ENCODE measurements around the gene CDC42BPA. TPM values are rescaled to one million over a fixed set of nuclear protein-coding genes. Genes with fewer than 3 reads are reported as not detected.

CDC42BPA gene, protein sequence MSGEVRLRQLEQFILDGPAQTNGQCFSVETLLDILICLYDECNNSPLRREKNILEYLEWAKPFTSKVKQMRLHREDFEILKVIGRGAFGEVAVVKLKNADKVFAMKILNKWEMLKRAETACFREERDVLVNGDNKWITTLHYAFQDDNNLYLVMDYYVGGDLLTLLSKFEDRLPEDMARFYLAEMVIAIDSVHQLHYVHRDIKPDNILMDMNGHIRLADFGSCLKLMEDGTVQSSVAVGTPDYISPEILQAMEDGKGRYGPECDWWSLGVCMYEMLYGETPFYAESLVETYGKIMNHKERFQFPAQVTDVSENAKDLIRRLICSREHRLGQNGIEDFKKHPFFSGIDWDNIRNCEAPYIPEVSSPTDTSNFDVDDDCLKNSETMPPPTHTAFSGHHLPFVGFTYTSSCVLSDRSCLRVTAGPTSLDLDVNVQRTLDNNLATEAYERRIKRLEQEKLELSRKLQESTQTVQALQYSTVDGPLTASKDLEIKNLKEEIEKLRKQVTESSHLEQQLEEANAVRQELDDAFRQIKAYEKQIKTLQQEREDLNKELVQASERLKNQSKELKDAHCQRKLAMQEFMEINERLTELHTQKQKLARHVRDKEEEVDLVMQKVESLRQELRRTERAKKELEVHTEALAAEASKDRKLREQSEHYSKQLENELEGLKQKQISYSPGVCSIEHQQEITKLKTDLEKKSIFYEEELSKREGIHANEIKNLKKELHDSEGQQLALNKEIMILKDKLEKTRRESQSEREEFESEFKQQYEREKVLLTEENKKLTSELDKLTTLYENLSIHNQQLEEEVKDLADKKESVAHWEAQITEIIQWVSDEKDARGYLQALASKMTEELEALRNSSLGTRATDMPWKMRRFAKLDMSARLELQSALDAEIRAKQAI (N-terminal part only)
- 12.0 and 25.2 TPM in 2 replicates for total RNA-seq
- 25.1 and 32.8 TPM in 2 replicates for polyA plus RNA-seq

DNA sequence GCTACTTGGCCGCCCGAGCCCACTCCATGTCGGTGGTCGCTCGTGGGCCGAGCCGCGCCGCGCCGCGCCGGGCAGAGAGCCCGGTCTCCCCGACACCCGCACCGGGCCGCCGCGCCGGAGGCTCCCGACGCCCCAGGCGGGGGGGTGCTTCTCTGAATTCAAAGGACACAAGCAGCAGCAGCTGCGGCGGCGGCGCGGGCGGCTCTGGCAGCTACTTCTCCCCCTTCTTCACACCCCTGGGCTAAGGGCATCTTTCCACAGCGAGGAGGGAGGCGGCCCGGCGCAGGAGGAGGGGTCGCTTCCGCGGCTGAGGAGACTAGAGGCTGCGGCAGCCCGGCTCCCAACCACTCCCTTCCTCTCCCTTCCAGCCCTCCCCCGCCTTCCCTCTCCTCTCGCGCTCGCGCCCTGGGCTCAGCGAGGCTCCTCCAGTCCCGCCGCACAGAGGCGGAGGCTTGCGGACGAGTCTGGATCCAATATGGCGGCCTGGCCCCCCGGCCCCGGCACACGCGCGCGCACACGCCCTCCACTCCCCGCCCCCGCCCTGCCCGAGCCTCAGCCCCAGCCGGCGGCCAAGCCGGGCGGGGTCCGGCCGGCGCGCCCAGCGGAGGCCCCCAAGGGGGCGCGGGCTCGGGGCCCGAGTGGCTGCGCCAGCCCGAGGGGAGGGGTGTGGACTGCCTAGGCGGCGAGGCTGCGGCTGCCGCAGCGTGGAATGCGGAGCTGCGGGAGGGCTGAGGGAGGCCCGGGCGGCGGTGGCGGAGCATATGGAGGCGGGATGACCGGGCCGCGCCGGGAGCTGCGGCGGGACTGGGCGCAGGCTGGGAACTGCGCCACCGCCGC lies at the start of gene CDC42BPA:
Gene CDC42BPA (minus strand): TSS at position 477 of the 837 bp plus-strand sequence. CDS start 1,310 bp downstream, outside the sequence.
- Histone ChIP-seq H3K4me1 (ENCODE audit: low read depth) (peaks cover 12% of the 10 kb centered on the region), H3K27me3 (no peaks in the 10 kb centered on the region), H3K9me3 (ENCODE audit: low read depth) (no peaks in the 10 kb centered on the region), H3K4me3 (peak within 1 kb of the TSS; percentile 90), H3K27ac (peak within 1 kb of the TSS; percentile 85), H3K36me3 (no peaks in the 10 kb centered on the region)
- peak; percentile 92 to 97 for DNase-seq (ENCODE audit: low read depth in 1 of 2, low spot score in 1 of 2)
- TF ChIP-seq, protein P1, sequence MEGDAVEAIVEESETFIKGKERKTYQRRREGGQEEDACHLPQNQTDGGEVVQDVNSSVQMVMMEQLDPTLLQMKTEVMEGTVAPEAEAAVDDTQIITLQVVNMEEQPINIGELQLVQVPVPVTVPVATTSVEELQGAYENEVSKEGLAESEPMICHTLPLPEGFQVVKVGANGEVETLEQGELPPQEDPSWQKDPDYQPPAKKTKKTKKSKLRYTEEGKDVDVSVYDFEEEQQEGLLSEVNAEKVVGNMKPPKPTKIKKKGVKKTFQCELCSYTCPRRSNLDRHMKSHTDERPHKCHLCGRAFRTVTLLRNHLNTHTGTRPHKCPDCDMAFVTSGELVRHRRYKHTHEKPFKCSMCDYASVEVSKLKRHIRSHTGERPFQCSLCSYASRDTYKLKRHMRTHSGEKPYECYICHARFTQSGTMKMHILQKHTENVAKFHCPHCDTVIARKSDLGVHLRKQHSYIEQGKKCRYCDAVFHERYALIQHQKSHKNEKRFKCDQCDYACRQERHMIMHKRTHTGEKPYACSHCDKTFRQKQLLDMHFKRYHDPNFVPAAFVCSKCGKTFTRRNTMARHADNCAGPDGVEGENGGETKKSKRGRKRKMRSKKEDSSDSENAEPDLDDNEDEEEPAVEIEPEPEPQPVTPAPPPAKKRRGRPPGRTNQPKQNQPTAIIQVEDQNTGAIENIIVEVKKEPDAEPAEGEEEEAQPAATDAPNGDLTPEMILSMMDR (IDR thresholded peaks at IDR 0.05; ENCODE audit: low read depth, low read length), result no peak

DNA sequence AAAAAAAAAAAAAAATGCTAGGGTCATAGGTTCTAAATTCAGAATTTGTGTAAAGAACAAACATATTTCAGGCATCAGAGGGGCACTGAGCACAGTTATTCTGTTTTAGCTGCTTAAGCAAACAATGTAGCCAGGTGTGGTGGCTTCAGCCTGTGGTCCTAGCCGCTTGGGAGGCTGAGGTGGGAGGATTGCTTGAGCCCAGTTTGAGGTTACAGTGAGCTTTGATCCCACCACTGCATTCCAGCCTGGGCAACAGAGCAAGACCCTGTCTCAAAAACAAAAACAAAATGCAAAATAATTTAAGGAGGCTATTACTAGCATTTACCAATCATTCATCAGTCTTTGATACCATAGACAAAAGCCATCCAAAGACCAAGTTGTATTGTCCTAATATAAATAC lies 49.7 kb upstream of the CDC42BPA start:
- H3K36me3 ChIP-seq, result no peaks in the 10 kb centered on the region
- DNase-seq (ENCODE audit: low read depth in 1 of 2, low spot score in 1 of 2), result no peak
- no peaks in the 10 kb centered on the region for H3K9me3 ChIP-seq (ENCODE audit: low read depth)
- no peak overlapping the region for H3K27ac ChIP-seq
- no peaks in the 10 kb centered on the region for H3K4me1 ChIP-seq (ENCODE audit: low read depth)
- H3K4me3 ChIP-seq, result no peak overlapping the region
- H3K27me3 ChIP-seq, result no peaks in the 10 kb centered on the region
- TF ChIP-seq, protein P1 (IDR thresholded peaks at IDR 0.05; ENCODE audit: low read depth, low read length), result no peak

DNA sequence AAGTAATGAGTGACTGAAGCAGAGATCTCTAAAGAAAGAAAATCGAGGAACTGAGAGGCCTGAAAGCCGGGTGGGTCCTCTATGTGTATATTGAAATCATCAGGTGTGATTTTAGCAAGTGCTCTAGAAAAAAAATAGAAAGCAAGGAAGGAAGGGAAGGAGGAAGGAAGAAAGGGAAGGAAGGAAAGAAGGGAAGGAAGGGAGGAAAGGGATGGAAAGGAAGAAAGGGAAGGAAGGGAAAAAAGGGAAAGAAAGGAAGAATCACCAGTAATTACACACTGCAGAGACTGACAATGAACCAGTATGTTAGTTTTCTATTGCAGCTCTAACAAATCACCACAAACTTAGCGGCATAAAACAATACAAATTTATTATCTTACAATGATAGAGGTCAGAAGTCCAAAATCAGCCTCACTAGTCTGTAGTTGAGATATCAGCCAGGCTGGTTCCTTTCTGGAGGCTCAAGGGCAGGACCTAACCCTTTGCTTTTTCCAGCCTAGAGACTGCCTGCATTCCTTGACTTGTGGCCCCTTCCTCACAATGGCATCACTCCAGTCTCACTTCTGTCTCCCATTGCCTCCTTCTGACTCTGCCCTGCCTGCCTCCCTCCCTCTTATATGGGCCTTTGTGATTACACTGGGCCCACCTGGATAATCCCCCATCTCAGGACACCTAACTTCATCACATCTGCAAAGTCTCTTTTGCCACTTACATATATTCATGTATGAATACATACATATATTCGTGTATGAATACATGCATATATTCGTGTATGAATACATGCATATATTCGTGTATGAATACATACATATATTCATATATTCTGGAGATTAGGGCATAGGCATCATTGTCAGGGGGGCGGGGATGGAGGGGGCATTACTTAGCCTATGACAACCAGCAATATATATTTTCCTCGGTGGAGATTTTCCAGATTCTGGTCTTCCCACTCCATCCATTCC lies 47.5 kb upstream of the CDC42BPA start:
- H3K27me3 ChIP-seq, result no peaks in the 10 kb centered on the region
- H3K36me3 ChIP-seq, result no peaks in the 10 kb centered on the region
- H3K4me1 ChIP-seq (ENCODE audit: low read depth), result no peaks in the 10 kb centered on the region
- no peak for DNase-seq (ENCODE audit: low read depth in 1 of 2, low spot score in 1 of 2)
- no peaks in the 10 kb centered on the region for H3K9me3 ChIP-seq (ENCODE audit: low read depth)
- TF ChIP-seq, protein P1 (IDR thresholded peaks at IDR 0.05; ENCODE audit: low read depth, low read length), result no peak
- H3K27ac ChIP-seq, result no peak overlapping the region
- H3K4me3 ChIP-seq, result no peak overlapping the region

DNA sequence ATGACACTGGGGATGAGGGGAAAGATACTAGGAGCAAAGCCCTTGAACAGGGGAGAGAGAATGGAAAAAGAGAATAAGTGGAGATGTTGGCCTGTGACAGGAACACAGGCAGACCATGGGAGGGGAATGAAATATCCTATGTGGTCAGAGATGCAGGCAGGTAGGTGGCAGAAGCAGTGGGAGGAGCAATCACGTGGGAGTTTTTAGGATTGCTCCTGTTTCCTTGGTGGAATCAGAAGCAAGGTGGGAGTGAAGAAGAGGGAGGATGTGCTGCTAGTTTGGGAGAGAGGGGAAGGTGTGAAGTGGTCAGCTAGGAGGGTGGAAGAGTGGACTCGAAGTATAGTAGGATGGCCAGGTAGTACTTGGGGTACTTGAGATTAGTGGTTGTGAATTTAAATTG lies 46.4 kb upstream of the CDC42BPA start:
- no peaks in the 10 kb centered on the region for H3K9me3 ChIP-seq (ENCODE audit: low read depth)
- no peak for DNase-seq (ENCODE audit: low read depth in 1 of 2, low spot score in 1 of 2)
- TF ChIP-seq, protein P1 (IDR thresholded peaks at IDR 0.05; ENCODE audit: low read depth, low read length), result no peak

More for the DNA sequence above, 46.4 kb upstream of the CDC42BPA start:
- Histone ChIP-seq H3K4me3 (no peak overlapping the region), H3K4me1 (ENCODE audit: low read depth) (no peaks in the 10 kb centered on the region), H3K27ac (no peak overlapping the region), H3K36me3 (no peaks in the 10 kb centered on the region), H3K27me3 (no peaks in the 10 kb centered on the region)

All from cardiac muscle cell (in vitro differentiated cells and primary cell).